HCT116 (cell line): ENCODE results near the gene NOTO. TPM values are rescaled to one million over a fixed set of nuclear protein-coding genes. Genes with fewer than 3 reads are reported as not detected.

Experiments used
- ATAC-seq: fragments of 200-7000 bp; cut with Tn5 transposase; 2 replicates; pipeline ENCODE4 v1.9.1; 2020; ENCODE audit warnings: mild to moderate bottlenecking, moderate library complexity
- BruUV-seq: library from RNA; stranded (reverse); fragments of 400-500 nt; replicated peaks from 2 replicates; lab custom pipeline; 2021; lab: Mats Ljungman, UMichigan
- CTCF ChIA-PET: fragments of 300-600 bp; sonication (Branson Sonifier 250); formaldehyde crosslinking; loops from one replicate; lab custom pipeline; 2021; ENCODE audit warnings: antibody characterized with exemption; lab: Charles Lee
- POLR2A ChIA-PET: fragments of 300-600, 350-600 bp; sonication (Branson Sonifier 250); formaldehyde crosslinking; loops from one replicate; lab custom pipeline; 2021; ENCODE audit warnings: antibody characterized with exemption; lab: Charles Lee
- RAD21 ChIA-PET, 2 experiments: fragments of 300-600 bp; sonication (Branson Sonifier 250); formaldehyde crosslinking; loops; one replicate each; lab custom pipeline; 2023; ENCODE audit warnings: low total read pairs in 2 of 2; ENCODE audit not compliant: uncharacterized antibody in 2 of 2, unreplicated experiment in 2 of 2, low non-redundant PET in 1 of 2; lab: Charles Lee
- DNase-seq: peaks from one replicate; pipeline ENCODE4 v3.0.0-alpha.2; 2010; ENCODE audit warnings: low read depth, low spot score
- H2AFZ ChIP-seq: fragments of 200-600 bp; shearing (Covaris generic), sonication (generic); 2 replicates; pipeline ENCODE4 v1.6.1; 2017; ENCODE audit warnings: low read depth, mixed run types, mixed read lengths, antibody characterized with exemption, low read length; ENCODE audit not compliant: poor library complexity, severe bottlenecking
- H3K27ac ChIP-seq: 2 replicates; pipeline ENCODE4 v1.5.1; 2012; ENCODE audit warnings: low read depth, low read length
- H3K27me3 ChIP-seq: fragments of 200-600 bp; sonication (generic); 2 replicates; pipeline ENCODE4 v1.6.1; 2016; ENCODE audit warnings: mixed run types, low read length, mixed read lengths; ENCODE audit not compliant: insufficient read depth
- H3K36me3 ChIP-seq, 2 experiments: fragments of 200-500 bp in 1 of 2; fragments of 200-600 bp in 1 of 2; sonication (Bioruptor generic) in 1 of 2; sonication (generic) in 1 of 2; 2 replicates each; pipeline versions ENCODE4 v1.5.1 to v1.6.1; 2014 to 2016; ENCODE audit warnings: low read length in 2 of 2, inconsistent platforms in 1 of 2, mixed read lengths in 1 of 2, mixed run types in 1 of 2; ENCODE audit not compliant: insufficient read depth in 2 of 2, control insufficient read depth in 1 of 2
- H3K4me1 ChIP-seq, 2 experiments: fragments of 200-600 bp in 1 of 2; sonication (generic) in 1 of 2; 2 replicates each; pipeline versions ENCODE4 v1.5.1 to v1.6.1; 2012 to 2017; ENCODE audit warnings: low read length in 2 of 2, inconsistent platforms in 1 of 2, mild to moderate bottlenecking in 1 of 2, mixed read lengths in 1 of 2, mixed run types in 1 of 2, moderate library complexity in 1 of 2; ENCODE audit not compliant: insufficient read depth in 2 of 2, control insufficient read depth in 1 of 2
- H3K4me2 ChIP-seq: fragments of 200-600 bp; sonication (generic); 2 replicates; pipeline ENCODE4 v1.6.1; 2017; ENCODE audit warnings: mixed run types, low read length, mixed read lengths
- H3K4me3 ChIP-seq, 2 experiments: fragments of 200-600 bp in 1 of 2; sonication (generic) in 1 of 2; replicated peaks in 1 of 2; 2 replicates each; pipeline ENCODE4 v1.5.1; 2011 to 2016; ENCODE audit warnings: low read length in 2 of 2, control low read depth in 1 of 2, low read depth in 1 of 2, mild to moderate bottlenecking in 1 of 2, mixed read lengths in 1 of 2, mixed run types in 1 of 2
- H3K79me2 ChIP-seq: fragments of 200-600 bp; sonication (generic); 2 replicates; pipeline ENCODE4 v1.6.1; 2017; ENCODE audit warnings: mild to moderate bottlenecking, mixed run types, low read length, moderate library complexity, mixed read lengths; ENCODE audit not compliant: insufficient read depth
- H3K9ac ChIP-seq: fragments of 200-600 bp; sonication (generic); 2 replicates; pipeline ENCODE4 v1.6.1; 2016; ENCODE audit warnings: low read length, mixed read lengths
- H3K9me2 ChIP-seq: fragments of 200-600 bp; sonication (generic), shearing (Covaris generic); 2 replicates; pipeline ENCODE4 v1.6.1; 2017; ENCODE audit warnings: mixed run types, mild to moderate bottlenecking, moderate library complexity; ENCODE audit not compliant: insufficient read depth
- H3K9me3 ChIP-seq, 2 experiments: fragments of 200-500 bp in 1 of 2; fragments of 200-600 bp in 1 of 2; sonication (Bioruptor generic) in 1 of 2; sonication (generic) in 1 of 2; 2 replicates each; pipeline ENCODE4 v1.6.1; 2014 to 2017; ENCODE audit warnings: low read length in 2 of 2, mixed read lengths in 2 of 2, inconsistent platforms in 1 of 2, low read depth in 1 of 2, mild to moderate bottlenecking in 1 of 2, mixed run types in 1 of 2, moderate library complexity in 1 of 2; ENCODE audit not compliant: control insufficient read depth in 1 of 2, insufficient read depth in 1 of 2
- H4K20me1 ChIP-seq: fragments of 200-600 bp; sonication (generic), shearing (Covaris generic); 2 replicates; pipeline ENCODE4 v1.6.1; 2017; ENCODE audit warnings: mixed run types, mild to moderate bottlenecking, moderate library complexity; ENCODE audit not compliant: insufficient read depth
- ATF3 ChIP-seq: IDR thresholded peaks from 2 replicates; pipeline ENCODE4 v1.6.1; 2012
- CBX3 ChIP-seq: IDR thresholded peaks from 2 replicates; pipeline ENCODE4 v1.6.1; 2012; ENCODE audit warnings: low read depth
- EGR1 ChIP-seq: IDR thresholded peaks from 2 replicates; pipeline ENCODE4 v1.6.1; 2012; ENCODE audit warnings: low read depth
- EZH2 ChIP-seq: fragments of 200-600 bp; sonication (generic); IDR thresholded peaks from 2 replicates; pipeline ENCODE4 v1.6.1; 2017; ENCODE audit warnings: antibody characterized with exemption, mixed run types
- FOSL1 ChIP-seq: IDR thresholded peaks from 2 replicates; pipeline ENCODE4 v1.6.1; 2012; ENCODE audit warnings: low read depth
- JUND ChIP-seq: IDR thresholded peaks from 2 replicates; pipeline ENCODE4 v1.6.1; 2012
- POLR2A ChIP-seq: IDR thresholded peaks from 2 replicates; pipeline ENCODE4 v1.7.0; 2011; ENCODE audit warnings: borderline replicate concordance; ENCODE audit not compliant: insufficient read depth, insufficient read length; ENCODE audit errors: extremely low read depth
- RAD21 ChIP-seq: IDR thresholded peaks from 2 replicates; pipeline ENCODE4 v1.6.1; 2012; ENCODE audit warnings: low read depth, mild to moderate bottlenecking
- SIN3A ChIP-seq: IDR thresholded peaks from 2 replicates; pipeline ENCODE4 v1.6.1; 2012; ENCODE audit warnings: low read depth
- SP1 ChIP-seq: IDR thresholded peaks from 2 replicates; pipeline ENCODE4 v1.6.1; 2012; ENCODE audit warnings: low read depth
- SRF ChIP-seq: IDR thresholded peaks from 2 replicates; pipeline ENCODE4 v1.6.1; 2012; ENCODE audit warnings: low read depth
- intact Hi-C: fragments of 100-400 bp; cut with micrococcal nuclease; formaldehyde crosslinking; loops from 2 replicates; pipeline ENCODE4 v1.10.0; 2022
- total RNA-seq: library from RNA; stranded (reverse); gene quantifications from one replicate; pipeline ENCODE4 v1.2.1, GENCODE V29; 2021; ENCODE audit not compliant: unreplicated experiment
- TF ChIP-seq, protein P1 (sequence below): IDR thresholded peaks from 2 replicates; pipeline ENCODE4 v1.6.1; 2012; ENCODE audit warnings: low read depth

The NOTO gene
- total RNA-seq, 1 experiment from 2014 or later = not detected

DNA sequence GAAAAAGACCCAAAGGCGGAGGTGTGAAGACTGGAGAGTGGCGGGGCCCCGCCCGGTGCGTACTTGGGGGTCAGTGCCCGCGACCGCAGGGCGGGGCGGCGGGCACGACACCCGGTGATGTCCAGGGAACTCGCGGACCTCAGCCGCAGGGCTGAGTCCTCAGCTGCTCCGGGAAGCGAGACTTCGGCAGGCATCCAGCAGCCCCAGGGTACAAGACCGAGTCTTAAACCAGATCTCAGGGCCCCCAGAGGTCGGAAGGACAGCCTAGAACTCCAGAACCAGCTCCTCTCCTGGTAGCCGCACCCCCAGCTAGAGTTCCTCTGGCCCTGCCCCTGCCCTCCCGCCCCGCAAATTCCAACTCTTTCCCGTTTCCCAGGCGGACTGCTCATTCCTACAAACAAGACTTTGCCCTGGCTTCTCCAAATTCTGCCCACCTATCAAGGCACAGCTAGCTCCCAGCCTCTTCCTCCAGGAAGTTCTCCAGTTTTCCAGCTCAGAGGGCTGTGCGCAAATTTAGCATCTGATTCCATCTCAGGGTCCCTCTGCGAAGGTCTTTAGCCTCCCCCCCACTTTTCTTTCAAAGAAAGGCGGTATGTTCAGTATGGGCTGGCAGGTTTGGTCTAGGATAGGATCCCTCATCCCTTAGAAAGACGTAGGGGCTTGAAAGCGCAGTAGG, 26.0 kb upstream of the NOTO start:
- Histone ChIP-seq H3K9me2 (no peaks in the 10 kb centered on the region), H3K4me1 (peaks cover 9 to 14% of the 10 kb centered on the region in 2 experiments; a peak in 3 of 4 replicates), H3K9me3 (no peaks in the 10 kb centered on the region), H3K36me3 (no peaks in the 10 kb centered on the region), H3K27me3 (no peaks in the 10 kb centered on the region), H3K4me3 (no peak overlapping the region), H3K27ac (no peak overlapping the region), H4K20me1 (no peaks in the 10 kb centered on the region), H3K9ac (no peak overlapping the region), H3K4me2 (no peak overlapping the region), H2AFZ (no peak overlapping the region), H3K79me2 (no peaks in the 10 kb centered on the region)
- ATAC-seq (no peak), DNase-seq (no peak)
- no TSS peak for BruUV-seq
- TF ChIP-seq FOSL1 = no peak
- TF ChIP-seq POLR2A = no peak
- TF ChIP-seq JUND = no peak
- TF ChIP-seq, protein P1, sequence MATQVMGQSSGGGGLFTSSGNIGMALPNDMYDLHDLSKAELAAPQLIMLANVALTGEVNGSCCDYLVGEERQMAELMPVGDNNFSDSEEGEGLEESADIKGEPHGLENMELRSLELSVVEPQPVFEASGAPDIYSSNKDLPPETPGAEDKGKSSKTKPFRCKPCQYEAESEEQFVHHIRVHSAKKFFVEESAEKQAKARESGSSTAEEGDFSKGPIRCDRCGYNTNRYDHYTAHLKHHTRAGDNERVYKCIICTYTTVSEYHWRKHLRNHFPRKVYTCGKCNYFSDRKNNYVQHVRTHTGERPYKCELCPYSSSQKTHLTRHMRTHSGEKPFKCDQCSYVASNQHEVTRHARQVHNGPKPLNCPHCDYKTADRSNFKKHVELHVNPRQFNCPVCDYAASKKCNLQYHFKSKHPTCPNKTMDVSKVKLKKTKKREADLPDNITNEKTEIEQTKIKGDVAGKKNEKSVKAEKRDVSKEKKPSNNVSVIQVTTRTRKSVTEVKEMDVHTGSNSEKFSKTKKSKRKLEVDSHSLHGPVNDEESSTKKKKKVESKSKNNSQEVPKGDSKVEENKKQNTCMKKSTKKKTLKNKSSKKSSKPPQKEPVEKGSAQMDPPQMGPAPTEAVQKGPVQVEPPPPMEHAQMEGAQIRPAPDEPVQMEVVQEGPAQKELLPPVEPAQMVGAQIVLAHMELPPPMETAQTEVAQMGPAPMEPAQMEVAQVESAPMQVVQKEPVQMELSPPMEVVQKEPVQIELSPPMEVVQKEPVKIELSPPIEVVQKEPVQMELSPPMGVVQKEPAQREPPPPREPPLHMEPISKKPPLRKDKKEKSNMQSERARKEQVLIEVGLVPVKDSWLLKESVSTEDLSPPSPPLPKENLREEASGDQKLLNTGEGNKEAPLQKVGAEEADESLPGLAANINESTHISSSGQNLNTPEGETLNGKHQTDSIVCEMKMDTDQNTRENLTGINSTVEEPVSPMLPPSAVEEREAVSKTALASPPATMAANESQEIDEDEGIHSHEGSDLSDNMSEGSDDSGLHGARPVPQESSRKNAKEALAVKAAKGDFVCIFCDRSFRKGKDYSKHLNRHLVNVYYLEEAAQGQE = no peak
- no peak for TF ChIP-seq RAD21
- TF ChIP-seq EZH2 = no peak
- no peak for TF ChIP-seq SIN3A
- no peak for TF ChIP-seq CBX3
- no peak for TF ChIP-seq SP1
- TF ChIP-seq EGR1 = no peak
- no peak for TF ChIP-seq SRF
- TF ChIP-seq ATF3 = no peak
- ChIA-PET RAD21 (interaction anchor here (1.1 to 1.5 kb wide), 3 partner anchors 37 to 313 kb away, joined by 3 to 8 read pairs (median 4); partner anchors contain the start of gene SMYD5 (in 1 of the 2)), CTCF (interaction anchor here (1.1 to 2.6 kb wide), 21 partner anchors 11 to 314 kb away, joined by 3 to 31 read pairs (median 5); partner anchors contain the start of genes PRADC1 and SPR), POLR2A (interaction anchor here (0.7 kb wide), 1 partner anchor 85 kb away, joined by 3 read pairs; no protein-coding TSS in a partner anchor)
- intact Hi-C loops = loop anchor here (5.0 kb wide), 4 partner anchors 89 to 404 kb away; no protein-coding TSS in a partner anchor
